NCI-H748 treated with DMSO at 0.1 percent for 48 hours (cell line): Measurements from ENCODE around the gene CDH15.
"Not testable (repeated sequence)": the region's sequence is repeated elsewhere in the genome, so short reads cannot be mapped to it uniquely, and the experiment has no call there.

Source experiments
- DNase-seq: peaks from one replicate; lab custom pipeline; 2025; lab: John Stamatoyannopoulos, UW

CDH15 gene

DNA sequence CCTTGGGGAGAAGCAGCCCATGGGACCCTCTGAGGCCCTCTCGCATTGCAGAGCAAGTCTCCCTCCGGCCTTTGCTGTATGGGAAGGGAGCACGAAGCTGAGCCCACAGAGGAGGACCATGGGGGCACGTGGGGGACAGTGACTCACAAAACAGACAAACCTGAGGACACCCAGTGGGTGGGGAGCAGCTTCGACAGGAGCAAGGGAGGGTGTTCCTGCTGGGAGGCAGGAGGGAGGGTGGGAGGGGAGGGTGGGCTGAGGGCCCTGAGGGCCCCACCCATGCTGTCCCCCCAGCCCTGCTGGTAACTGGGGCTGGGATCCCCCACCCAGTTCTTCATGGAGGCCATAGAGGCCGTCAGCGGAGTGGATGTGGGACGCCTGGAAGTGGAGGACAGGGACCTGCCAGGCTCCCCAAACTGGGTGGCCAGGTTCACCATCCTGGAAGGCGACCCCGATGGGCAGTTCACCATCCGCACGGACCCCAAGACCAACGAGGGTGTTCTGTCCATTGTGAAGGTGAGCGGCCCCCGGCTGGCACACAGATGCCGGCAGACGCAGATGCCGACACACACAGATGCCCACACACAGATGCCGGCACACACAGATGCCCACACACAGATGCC lies 16.3 kb downstream of the CDH15 start:
- no peak for DNase-seq

- DNase-seq, result not testable (repeated sequence)
Observed at GRCh38 chr16:89188471-89189357, 17.2 kb downstream of the CDH15 start.

DNA sequence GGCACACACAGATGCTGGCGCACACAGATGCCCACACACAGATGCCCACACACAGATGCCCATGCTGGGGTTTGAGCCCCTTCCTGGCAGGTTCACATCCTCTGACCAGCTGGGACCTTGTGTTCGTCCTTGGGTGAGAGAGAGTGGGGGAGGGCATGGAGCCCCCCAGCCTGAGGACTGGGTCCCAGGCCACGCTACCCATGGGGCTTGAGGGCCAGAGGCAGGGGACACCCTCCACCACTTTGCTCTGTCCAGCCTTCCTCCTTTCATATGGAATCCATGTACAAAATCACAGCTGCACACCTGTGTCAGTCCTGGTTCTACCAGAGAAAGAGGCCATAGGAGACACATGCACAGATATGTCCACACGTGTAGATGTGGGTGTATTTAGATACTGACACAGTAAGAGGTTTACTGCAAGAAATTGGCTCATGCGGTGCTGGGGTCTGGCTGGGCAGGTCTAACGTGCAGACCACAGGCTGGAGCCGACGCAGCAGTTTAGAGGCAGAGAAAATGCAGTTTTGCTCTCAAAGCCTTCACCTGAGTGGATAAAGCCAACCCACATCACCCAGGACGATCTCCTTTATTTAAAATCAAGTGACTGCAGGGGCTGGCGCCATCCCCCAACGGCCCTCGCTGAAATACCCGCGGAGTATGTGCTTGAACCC lies 17.9 kb downstream of the CDH15 start:
- DNase-seq, result no peak

DNA sequence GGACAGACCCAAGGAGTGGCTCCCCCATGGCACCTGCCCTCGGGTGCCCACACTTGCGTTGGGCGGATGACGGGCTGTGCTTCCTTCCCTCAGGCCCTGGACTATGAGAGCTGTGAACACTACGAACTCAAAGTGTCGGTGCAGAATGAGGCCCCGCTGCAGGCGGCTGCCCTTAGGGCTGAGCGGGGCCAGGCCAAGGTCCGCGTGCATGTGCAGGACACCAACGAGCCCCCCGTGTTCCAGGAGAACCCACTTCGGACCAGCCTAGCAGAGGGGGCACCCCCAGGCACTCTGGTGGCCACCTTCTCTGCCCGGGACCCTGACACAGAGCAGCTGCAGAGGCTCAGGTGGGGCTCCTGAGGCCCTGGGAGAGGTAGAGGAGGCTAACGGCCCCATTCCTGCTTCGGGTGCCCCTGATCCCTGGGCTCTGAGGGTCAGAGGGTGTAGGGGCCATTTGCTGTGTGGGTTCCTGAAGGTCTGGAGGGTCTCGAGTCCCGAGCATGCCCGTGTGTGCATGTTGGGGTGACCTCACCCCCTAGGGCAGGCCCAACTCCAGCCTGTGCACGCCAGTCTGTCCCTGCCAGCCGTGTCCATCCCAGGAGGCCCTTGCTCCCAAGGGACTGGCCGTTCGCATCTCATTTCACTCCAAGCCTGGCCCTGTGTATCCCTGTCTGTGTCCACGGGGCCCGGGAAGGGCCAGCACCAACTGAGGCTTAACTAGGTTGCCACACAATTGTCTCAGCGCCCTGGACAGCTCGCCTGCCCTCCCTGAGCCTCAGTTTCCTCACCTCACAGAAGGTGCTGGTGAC lies 18.8 kb downstream of the CDH15 start:
- no peak for DNase-seq

- DNase-seq, result no peak
Observed at GRCh38 chr16:89191033-89191900, 19.7 kb downstream of the CDH15 start.

DNA sequence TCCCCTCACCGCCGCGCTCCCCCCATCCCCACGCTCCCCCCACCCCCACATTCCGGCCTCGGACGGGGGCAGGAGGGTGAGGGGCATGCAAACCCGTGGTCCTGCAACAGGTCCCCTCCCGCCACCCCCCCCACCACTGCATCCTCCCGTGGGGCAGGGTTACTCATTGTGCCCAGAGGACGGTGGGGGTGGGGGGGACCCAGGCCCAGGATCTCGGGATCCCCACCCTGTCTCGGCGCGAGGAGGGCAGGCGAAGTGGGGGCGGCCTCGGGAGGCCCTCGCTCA lies 20.3 kb downstream of the CDH15 start:
- DNase-seq, result no peak

- DNase-seq, result not testable (repeated sequence)
Observed at GRCh38 chr16:89192186-89192955, 20.8 kb downstream of the CDH15 start.

DNA sequence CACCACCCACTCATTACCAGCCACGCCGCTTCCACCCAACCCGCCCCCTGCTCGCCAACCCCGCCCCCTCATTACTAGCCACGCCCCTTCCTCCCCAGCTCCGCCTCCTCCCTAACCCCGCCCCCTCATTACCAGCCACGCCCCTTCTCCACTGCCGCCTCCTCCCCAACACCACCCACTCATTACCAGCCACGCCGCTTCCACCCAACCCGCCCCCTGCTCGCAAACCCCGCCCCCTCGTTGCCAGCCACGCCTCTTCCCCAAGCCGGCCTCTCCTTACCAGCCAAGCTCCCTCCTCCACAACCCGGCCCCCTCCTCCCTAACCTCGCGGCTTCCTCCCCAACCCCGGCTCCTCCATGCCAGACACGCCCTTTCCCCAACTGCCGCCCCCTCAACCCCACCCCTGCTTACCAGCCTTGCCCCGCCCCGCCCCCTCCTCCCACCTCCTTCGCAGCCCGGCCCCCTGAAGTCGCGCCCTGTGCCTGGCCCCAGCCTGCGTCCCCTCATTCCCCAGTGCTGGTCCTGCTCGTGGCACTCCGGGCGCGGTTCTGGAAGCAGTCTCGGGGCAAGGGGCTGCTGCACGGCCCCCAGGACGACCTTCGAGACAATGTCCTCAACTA lies 21.5 kb downstream of the CDH15 start:
- DNase-seq, result no peak

GRCh38 chr16:89193576-89194293 lies 22.2 kb downstream of the CDH15 start:
- no peak for DNase-seq

- DNase-seq, result no peak
Observed at GRCh38 chr16:89194340-89195311, 23.1 kb downstream of the CDH15 start.

- no peak for DNase-seq
Observed at GRCh38 chr16:89195521-89196171, 24.1 kb downstream of the CDH15 start.

DNA sequence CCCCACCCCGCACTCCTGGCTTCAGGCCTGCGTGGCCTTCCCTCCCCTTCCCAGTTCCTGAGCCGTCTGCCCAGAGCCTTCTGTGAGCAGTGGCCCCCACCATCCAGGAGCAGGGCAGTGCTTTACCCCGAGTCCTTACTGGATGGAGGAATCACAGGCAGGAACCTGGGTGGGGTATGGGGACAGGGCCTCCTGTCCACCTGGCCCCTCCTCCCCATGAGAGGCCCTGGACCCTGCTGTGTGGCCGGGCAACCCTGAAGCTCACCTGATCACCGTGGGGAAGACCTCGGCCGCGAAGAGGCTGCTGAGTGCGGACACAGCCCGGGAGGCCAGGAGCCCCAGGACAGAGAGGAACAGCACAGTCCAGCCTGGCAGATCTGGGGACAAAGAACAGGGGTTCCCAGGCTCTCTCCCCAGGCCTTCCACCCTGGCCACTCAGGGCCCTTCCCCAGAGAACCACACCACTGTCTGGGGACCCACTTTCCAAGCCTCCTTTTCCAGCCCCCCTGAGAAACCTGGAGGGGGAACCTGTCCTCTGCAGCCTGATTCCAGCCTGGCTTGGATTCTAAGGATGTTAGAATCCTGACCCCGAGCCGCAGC lies 25.6 kb downstream of the CDH15 start:
- DNase-seq, result no peak

DNA sequence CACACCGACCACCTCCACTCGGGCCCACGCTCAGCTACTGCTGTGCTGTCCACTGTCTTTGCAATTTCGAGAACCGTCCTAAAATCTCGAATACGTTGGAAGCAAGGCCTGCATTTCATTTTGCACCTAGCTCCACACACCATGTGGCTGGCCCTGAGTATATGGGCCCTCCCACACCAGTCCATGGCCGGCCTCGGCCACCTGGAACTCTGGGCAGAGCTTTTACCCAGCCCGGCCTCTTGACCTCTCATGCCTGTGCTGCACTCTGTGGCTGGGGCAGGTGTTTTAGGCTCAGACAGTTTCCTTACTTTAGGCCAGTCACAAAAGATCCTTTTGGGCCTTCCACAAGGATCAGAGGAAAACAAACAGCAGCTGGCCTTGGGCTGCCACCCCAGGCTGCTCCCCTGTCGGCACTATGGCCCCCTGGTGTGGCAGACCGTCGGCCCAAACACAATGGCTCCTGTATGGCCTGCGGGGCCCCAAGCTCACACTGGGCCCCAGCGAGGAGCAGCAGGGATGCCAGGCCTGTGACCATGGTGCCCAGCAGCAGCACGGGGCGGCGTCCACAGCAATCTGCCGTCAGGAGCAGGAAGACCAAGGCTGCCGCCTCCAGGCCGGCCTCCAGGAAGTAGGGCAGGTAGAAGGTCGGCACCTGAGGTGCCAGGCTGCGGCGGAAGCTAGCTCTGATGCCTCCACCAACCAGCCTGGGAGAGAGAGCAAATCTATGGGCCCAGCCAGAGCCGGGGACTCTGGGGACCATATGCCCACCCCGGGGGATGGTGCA lies 26.3 kb downstream of the CDH15 start:
- DNase-seq, result no peak

GRCh38 chr16:89198417-89199240 lies 27.1 kb downstream of the CDH15 start:
- no peak for DNase-seq
